Cardiac fibroblast (primary cell): ENCODE data around the gene JARID2.

ENCODE experiments used
- DNase-seq, 2 donors: peaks; one replicate each; pipeline versions ENCODE4 v3.0.0 to v3.0.0-alpha.2; 2010; ENCODE audit warnings: low read depth in 2 of 2
- H3K4me3 ChIP-seq, 2 donors: replicated peaks in 1 of 2; 1 replicate in 1 of 2; 2 replicates in 1 of 2; pipeline ENCODE4 v1.5.1; 2011; ENCODE audit warnings: low read depth in 2 of 2, low read length in 2 of 2, mild to moderate bottlenecking in 2 of 2, moderate library complexity in 1 of 2
- CTCF ChIP-seq: IDR thresholded peaks from one replicate; pipeline ENCODE4 v1.5.1; 2011; ENCODE audit warnings: low read depth, mild to moderate bottlenecking, low read length, inconsistent platforms

JARID2 gene

GRCh38 chr6:15257357-15258132, 11.7 kb downstream of the JARID2 start:
- no peak overlapping the region for H3K4me3 ChIP-seq
- no peak for TF ChIP-seq CTCF

GRCh38 chr6:15259766-15260098, 13.9 kb downstream of the JARID2 start:
- DNase-seq, result no peak
- no peak overlapping the region for H3K4me3 ChIP-seq
- TF ChIP-seq CTCF, result no peak

More at GRCh38 chr6:15257357-15258132, 11.7 kb downstream of the JARID2 start:
- peak in 1 of 2 donors; percentile 36 for DNase-seq

GRCh38 chr6:15260099-15260821, 14.4 kb downstream of the JARID2 start:
- H3K4me3 ChIP-seq, result no peak overlapping the region
- peak; percentile 56 to 58 for DNase-seq
- TF ChIP-seq CTCF, result no peak

GRCh38 chr6:15263780-15264374, 18.0 kb downstream of the JARID2 start:
- no peak for DNase-seq
- no peak overlapping the region for H3K4me3 ChIP-seq
- TF ChIP-seq CTCF, result no peak

GRCh38 chr6:15264412-15264811, 18.5 kb downstream of the JARID2 start:
- no peak for DNase-seq
- H3K4me3 ChIP-seq, result no peak overlapping the region
- no peak for TF ChIP-seq CTCF

GRCh38 chr6:15264902-15265761, 19.3 kb downstream of the JARID2 start:
- H3K4me3 ChIP-seq, result peak overlapping the region in 1 of 2 donors; percentile 22
- no peak for TF ChIP-seq CTCF
- DNase-seq, result peak; percentile 68 to 82
